ENCODE results near the gene ELMO1.

The ELMO1 gene

GRCh38 chr7:37320140-37320847, 128.4 kb downstream of the ELMO1 start:
- FAIRE-seq (no peak), DNase-seq (ENCODE audit: insufficient read length, low spot score) (no peak)
- TF ChIP-seq, protein P1, sequence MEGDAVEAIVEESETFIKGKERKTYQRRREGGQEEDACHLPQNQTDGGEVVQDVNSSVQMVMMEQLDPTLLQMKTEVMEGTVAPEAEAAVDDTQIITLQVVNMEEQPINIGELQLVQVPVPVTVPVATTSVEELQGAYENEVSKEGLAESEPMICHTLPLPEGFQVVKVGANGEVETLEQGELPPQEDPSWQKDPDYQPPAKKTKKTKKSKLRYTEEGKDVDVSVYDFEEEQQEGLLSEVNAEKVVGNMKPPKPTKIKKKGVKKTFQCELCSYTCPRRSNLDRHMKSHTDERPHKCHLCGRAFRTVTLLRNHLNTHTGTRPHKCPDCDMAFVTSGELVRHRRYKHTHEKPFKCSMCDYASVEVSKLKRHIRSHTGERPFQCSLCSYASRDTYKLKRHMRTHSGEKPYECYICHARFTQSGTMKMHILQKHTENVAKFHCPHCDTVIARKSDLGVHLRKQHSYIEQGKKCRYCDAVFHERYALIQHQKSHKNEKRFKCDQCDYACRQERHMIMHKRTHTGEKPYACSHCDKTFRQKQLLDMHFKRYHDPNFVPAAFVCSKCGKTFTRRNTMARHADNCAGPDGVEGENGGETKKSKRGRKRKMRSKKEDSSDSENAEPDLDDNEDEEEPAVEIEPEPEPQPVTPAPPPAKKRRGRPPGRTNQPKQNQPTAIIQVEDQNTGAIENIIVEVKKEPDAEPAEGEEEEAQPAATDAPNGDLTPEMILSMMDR (IDR thresholded peaks at IDR 0.05; ENCODE audit: insufficient read depth, missing control alignments), result no peak

- no peak for DNase-seq (ENCODE audit: insufficient read length, low spot score)
- TF ChIP-seq, protein P1 (IDR thresholded peaks at IDR 0.05; ENCODE audit: insufficient read depth, missing control alignments), result no peak
- FAIRE-seq, result no peak
Observed at GRCh38 chr7:37318541-37318940, 130.1 kb downstream of the ELMO1 start.

DNA sequence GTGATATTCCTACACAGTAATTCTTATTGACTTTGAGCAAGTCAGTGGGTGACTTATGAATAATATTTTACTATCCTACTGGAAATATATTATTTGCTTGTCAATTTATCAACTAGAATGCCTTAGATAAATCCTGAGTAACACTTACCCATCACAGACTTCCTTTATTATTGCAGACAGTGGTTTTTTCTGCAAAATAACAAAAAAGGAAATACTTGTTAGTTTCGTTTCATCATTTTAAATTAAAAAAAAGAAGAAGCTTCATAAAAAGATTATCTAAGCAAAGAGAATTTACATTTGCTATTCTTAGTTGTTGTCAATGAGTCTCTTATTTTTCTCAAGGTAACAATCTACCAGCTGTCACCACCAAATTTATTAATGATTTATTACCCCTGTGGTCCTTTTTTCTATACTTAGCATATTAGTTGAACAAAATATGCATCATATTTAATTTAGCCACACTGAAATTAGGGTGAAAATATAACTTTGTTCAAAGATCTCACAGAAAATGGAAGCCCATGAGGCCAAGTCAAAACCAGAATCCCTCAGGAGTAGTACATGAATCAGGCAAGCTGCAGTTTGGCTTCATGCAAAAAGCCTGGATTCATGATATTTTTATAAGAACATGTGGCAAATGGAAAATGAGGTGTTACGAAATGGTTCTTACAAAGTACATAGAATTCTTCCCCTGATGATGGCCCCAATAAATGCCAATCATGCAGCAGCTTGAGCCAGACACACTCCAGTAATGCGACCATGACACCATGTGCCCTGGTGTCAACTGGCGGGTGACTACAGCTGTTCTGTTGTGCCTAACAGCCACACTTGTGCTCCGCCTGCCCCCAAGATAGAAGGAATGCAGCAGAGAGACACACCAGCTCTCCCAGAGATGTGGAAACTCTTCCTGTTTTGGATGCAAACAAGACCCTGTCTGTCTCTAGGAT, 132.6 kb downstream of the ELMO1 start:
- DNase-seq (ENCODE audit: insufficient read length, low spot score) (no peak), FAIRE-seq (no peak)
- TF ChIP-seq, protein P1 (IDR thresholded peaks at IDR 0.05; ENCODE audit: insufficient read depth, missing control alignments), result no peak

GRCh38 chr7:37312608-37313007, 136.1 kb downstream of the ELMO1 start:
- TF ChIP-seq, protein P1 (IDR thresholded peaks at IDR 0.05; ENCODE audit: insufficient read depth, missing control alignments), result no peak
- FAIRE-seq, result no peak

DNA sequence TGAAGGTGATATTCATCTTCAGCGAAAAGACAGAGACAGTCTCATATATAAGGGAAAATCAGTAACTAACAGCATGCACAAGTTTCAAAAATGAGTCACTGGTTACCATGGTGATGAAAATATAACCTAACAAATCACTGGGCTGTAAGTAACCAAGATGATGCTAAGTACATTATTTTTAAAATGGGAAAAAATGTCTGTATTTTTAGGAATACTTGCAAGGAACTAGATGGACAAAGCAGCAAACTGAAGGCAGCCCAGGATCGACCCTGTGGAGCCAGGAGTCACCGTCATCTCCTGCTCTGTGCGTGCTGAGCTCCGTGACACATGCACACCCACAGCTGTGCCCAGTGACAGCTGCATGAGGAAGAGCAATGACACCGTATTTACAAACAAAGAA, 137.3 kb downstream of the ELMO1 start:
- DNase-seq (ENCODE audit: insufficient read length, low spot score) (no peak), FAIRE-seq (no peak)
- TF ChIP-seq, protein P1 (IDR thresholded peaks at IDR 0.05; ENCODE audit: insufficient read depth, missing control alignments), result no peak

More at GRCh38 chr7:37312608-37313007, 136.1 kb downstream of the ELMO1 start:
- no peak for DNase-seq (ENCODE audit: insufficient read length, low spot score)

DNA sequence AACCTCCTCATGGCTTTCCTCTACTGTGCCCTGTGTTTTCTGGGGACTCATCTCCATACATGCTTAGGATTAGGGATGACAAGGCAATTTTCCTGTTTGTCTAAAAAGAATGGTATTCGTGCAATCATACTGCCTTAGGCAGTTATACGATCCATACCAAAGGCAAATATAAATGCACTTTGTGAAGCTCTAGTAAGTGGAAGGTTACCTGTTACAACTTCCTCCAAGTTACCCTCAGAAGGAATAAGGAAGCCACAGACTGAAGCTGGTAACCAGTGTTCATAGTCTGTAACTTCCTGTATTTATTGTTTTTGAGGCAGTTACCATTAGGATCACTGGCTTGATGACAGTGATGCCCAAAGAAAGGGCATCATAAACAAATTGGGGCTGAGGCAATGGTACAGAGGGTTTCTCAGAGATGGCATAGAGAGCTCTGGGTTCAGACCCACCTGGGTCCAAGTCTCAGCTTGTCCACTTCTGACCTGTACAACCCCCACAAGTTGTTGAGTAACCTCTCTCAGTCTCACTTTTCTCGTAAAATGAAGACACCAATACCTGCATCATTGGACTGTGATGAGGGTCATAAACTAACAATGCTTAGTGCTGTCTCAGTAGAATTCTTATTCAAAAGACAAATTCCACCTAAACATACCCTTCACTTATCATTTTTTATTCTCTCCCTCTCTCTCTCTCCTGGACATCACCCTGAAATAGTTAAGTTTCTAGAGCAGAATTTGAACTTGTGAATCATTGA, 138.2 kb downstream of the ELMO1 start:
- DNase-seq (ENCODE audit: insufficient read length, low spot score), result no peak
- FAIRE-seq, result no peak

More for the DNA sequence above, 138.2 kb downstream of the ELMO1 start:
- TF ChIP-seq, protein P1 (IDR thresholded peaks at IDR 0.05; ENCODE audit: insufficient read depth, missing control alignments), result no peak
